ENCODE results near the gene ENTPD6.
"Not testable (repeated sequence)": the region's sequence is repeated elsewhere in the genome, so short reads cannot be mapped to it uniquely, and the experiment has no call there.

ENTPD6 gene

GRCh38 chr20:25225642-25226432, 30.3 kb downstream of the ENTPD6 start:
- DNase-seq, result no peak

GRCh38 chr20:25226433-25227316, 31.2 kb downstream of the ENTPD6 start:
- DNase-seq, result no peak

GRCh38 chr20:25227317-25227831, 31.9 kb downstream of the ENTPD6 start:
- DNase-seq, result no peak

GRCh38 chr20:25229486-25230165, 34.1 kb downstream of the ENTPD6 start:
- no peak for DNase-seq

- DNase-seq, result no peak
These were observed 34.8 kb downstream of the ENTPD6 start for GRCh38 chr20:25230166-25230831.

- DNase-seq, result no peak
These were observed 37.7 kb downstream of the ENTPD6 start for GRCh38 chr20:25233016-25233772.

GRCh38 chr20:25234009-25234849, 38.7 kb downstream of the ENTPD6 start:
- not testable (repeated sequence) for DNase-seq

- no peak for DNase-seq
These were observed 41.2 kb downstream of the ENTPD6 start for GRCh38 chr20:25236450-25237304.

GRCh38 chr20:25237610-25238318, 42.3 kb downstream of the ENTPD6 start:
- no peak for DNase-seq

- DNase-seq, result no peak
These were observed 43.0 kb downstream of the ENTPD6 start for GRCh38 chr20:25238319-25239037.

- DNase-seq, result no peak
These were observed 44.2 kb downstream of the ENTPD6 start for GRCh38 chr20:25239387-25240370.

- DNase-seq, result not testable (repeated sequence)
These were observed 45.5 kb downstream of the ENTPD6 start for GRCh38 chr20:25240851-25241658.

- DNase-seq, result not testable (repeated sequence)
These were observed 46.1 kb downstream of the ENTPD6 start for GRCh38 chr20:25241659-25241955.

GRCh38 chr20:25242231-25242630, 46.7 kb downstream of the ENTPD6 start:
- DNase-seq, result no peak

GRCh38 chr20:25243416-25243979, 48.0 kb downstream of the ENTPD6 start:
- DNase-seq, result no peak

- DNase-seq, result no peak
These were observed 49.5 kb downstream of the ENTPD6 start for GRCh38 chr20:25244976-25245375.
